Measurements from ENCODE around the gene BPGM. TPM values are rescaled to one million over a fixed set of nuclear protein-coding genes. Genes with fewer than 3 reads are reported as not detected.
"Not testable (repeated sequence)": the region's sequence is repeated elsewhere in the genome, so short reads cannot be mapped to it uniquely, and the experiment has no call there.

The BPGM gene
- total RNA-seq, 3 donors from 2014 or later (not counting 1 experiment from before 2014, with no cell fraction given) = 30.0 to 39.1 (median 31.4) TPM

DNA sequence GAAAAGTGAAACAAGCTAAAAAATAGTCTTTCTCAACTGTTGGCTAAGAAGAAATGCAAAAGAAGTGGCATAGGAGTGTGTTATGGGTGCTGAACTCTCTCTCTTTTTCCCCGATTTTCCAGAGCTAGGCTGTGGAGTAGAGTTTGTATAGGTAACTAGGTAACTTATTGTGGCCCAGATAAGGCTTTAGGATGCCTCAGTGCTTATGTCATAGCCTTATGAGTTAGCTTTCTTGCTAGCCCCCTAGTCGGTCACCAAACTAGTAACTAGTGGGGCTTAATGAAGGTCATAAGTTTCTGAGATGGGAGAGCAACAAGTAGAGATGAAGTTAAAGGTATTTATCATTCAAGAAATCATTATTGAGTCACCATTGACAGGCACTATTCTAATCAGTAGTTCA is 32.4 kb downstream of the BPGM start:
- no peak for ATAC-seq

DNA sequence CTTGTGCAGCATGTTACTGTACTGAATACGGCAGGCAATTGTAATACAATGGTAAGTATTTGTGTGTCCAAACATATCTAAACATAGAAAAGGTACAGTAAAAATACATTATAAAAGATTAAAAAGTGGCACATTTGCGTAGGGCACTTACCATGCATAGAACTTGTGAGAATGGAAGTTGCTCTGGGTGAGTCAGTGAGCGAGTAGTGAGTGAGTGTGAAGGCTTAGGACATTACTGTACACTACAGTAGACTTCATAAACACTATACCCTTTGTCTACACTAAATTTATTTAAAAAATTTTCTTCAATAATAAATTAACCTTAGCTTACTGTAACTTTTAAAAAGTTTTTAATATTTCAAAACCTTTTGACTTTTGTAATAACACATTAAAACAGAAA is 37.5 kb downstream of the BPGM start:
- Mint-ChIP-seq H3K27ac (no peak overlapping the region), H3K9me3 (no peaks in the 10 kb centered on the region), H3K4me3 (no peak overlapping the region), H3K36me3 (no peaks in the 10 kb centered on the region), H3K27me3 (ENCODE audit: low read depth in 2 of 2) (peaks cover 0 to 4% of the 10 kb centered on the region in 2 donors), H3K4me1 (no peaks in the 10 kb centered on the region)
- H3K4me3 ChIP-seq (ENCODE audit: low read length) = no peak overlapping the region
- DNase-seq (no peak), ATAC-seq (no peak)
- TF ChIP-seq, protein P1, sequence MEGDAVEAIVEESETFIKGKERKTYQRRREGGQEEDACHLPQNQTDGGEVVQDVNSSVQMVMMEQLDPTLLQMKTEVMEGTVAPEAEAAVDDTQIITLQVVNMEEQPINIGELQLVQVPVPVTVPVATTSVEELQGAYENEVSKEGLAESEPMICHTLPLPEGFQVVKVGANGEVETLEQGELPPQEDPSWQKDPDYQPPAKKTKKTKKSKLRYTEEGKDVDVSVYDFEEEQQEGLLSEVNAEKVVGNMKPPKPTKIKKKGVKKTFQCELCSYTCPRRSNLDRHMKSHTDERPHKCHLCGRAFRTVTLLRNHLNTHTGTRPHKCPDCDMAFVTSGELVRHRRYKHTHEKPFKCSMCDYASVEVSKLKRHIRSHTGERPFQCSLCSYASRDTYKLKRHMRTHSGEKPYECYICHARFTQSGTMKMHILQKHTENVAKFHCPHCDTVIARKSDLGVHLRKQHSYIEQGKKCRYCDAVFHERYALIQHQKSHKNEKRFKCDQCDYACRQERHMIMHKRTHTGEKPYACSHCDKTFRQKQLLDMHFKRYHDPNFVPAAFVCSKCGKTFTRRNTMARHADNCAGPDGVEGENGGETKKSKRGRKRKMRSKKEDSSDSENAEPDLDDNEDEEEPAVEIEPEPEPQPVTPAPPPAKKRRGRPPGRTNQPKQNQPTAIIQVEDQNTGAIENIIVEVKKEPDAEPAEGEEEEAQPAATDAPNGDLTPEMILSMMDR (IDR thresholded peaks at IDR 0.05) = no peak
- intact Hi-C loops (cut with micrococcal nuclease) = no loop called here
- peaks cover 16% of the 10 kb centered on the region for H3K36me3 ChIP-seq (ENCODE audit: control insufficient read depth, insufficient read depth, low read length)
- no peaks in the 10 kb centered on the region for H3K27me3 ChIP-seq (ENCODE audit: control insufficient read depth, insufficient read depth, low read length)
- 100% methylated on average over 1 of the region's 3 CpGs for WGBS (ENCODE audit: insufficient coverage)
- no peaks in the 10 kb centered on the region for H3K9me3 ChIP-seq (ENCODE audit: control insufficient read depth, insufficient read depth, low read length)
- no peaks in the 10 kb centered on the region for H3K4me1 ChIP-seq (ENCODE audit: control insufficient read depth, insufficient read depth, low read length)
- no peak overlapping the region for H3K27ac ChIP-seq (ENCODE audit: low read length)

More for the DNA sequence above, 32.4 kb downstream of the BPGM start:
- Histone ChIP-seq H3K9me3 (ENCODE audit: control insufficient read depth, insufficient read depth, low read length) (no peaks in the 10 kb centered on the region), H3K4me1 (ENCODE audit: control insufficient read depth, insufficient read depth, low read length) (no peaks in the 10 kb centered on the region), H3K4me3 (ENCODE audit: low read length) (no peak overlapping the region), H3K27me3 (ENCODE audit: control insufficient read depth, insufficient read depth, low read length) (no peaks in the 10 kb centered on the region), H3K27ac (ENCODE audit: low read length) (no peak overlapping the region), H3K36me3 (ENCODE audit: control insufficient read depth, insufficient read depth, low read length) (peaks cover 19% of the 10 kb centered on the region)
- no peak overlapping the region for H3K4me3 Mint-ChIP-seq
- no peak for DNase-seq
- TF ChIP-seq, protein P1 (IDR thresholded peaks at IDR 0.05) = no peak
- H3K27ac Mint-ChIP-seq = peak overlapping the region; percentile 9 to 76
- intact Hi-C loops (cut with micrococcal nuclease) = no loop called here
- 96% methylated on average over 2 of the region's 2 CpGs for WGBS (ENCODE audit: insufficient coverage)
- no peaks in the 10 kb centered on the region for H3K36me3 Mint-ChIP-seq
- H3K27me3 Mint-ChIP-seq (ENCODE audit: low read depth in 2 of 2) = no peaks in the 10 kb centered on the region
- H3K4me1 Mint-ChIP-seq = peaks cover 18 to 38% of the 10 kb centered on the region in 2 donors
- H3K9me3 Mint-ChIP-seq = no peaks in the 10 kb centered on the region

DNA sequence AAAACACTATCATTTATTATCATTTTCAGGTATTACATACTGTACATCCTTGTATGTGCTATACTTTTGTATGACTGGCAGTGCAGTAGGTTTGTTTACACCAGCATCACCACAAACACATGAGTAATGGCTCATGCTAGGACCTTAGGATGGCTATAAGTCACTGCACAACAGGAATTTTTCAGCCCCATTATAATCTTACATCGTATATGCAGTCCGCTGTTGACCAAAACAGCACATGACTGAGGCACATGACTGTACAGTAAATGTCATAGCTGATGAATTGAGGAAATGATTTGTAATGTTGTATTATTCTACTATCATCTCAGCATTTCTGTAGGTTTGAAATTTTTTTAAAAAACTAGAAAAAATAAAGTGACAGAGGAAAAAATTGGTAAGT is 38.6 kb downstream of the BPGM start:
- TF ChIP-seq, protein P1 (IDR thresholded peaks at IDR 0.05) = no peak
- Mint-ChIP-seq H3K36me3 (no peaks in the 10 kb centered on the region), H3K4me1 (no peaks in the 10 kb centered on the region), H3K27ac (no peak overlapping the region), H3K27me3 (ENCODE audit: low read depth in 2 of 2) (peaks cover 0 to 4% of the 10 kb centered on the region in 2 donors), H3K4me3 (no peak overlapping the region), H3K9me3 (no peaks in the 10 kb centered on the region)
- Histone ChIP-seq H3K4me3 (ENCODE audit: low read length) (no peak overlapping the region), H3K9me3 (ENCODE audit: control insufficient read depth, insufficient read depth, low read length) (no peaks in the 10 kb centered on the region), H3K27ac (ENCODE audit: low read length) (no peak overlapping the region), H3K4me1 (ENCODE audit: control insufficient read depth, insufficient read depth, low read length) (no peaks in the 10 kb centered on the region), H3K27me3 (ENCODE audit: control insufficient read depth, insufficient read depth, low read length) (no peaks in the 10 kb centered on the region), H3K36me3 (ENCODE audit: control insufficient read depth, insufficient read depth, low read length) (peaks cover 8% of the 10 kb centered on the region)
- DNase-seq (no peak), ATAC-seq (no peak)
- 92% methylated on average over 2 of the region's 2 CpGs for WGBS (ENCODE audit: insufficient coverage)
- intact Hi-C loops (cut with micrococcal nuclease) = no loop called here

DNA sequence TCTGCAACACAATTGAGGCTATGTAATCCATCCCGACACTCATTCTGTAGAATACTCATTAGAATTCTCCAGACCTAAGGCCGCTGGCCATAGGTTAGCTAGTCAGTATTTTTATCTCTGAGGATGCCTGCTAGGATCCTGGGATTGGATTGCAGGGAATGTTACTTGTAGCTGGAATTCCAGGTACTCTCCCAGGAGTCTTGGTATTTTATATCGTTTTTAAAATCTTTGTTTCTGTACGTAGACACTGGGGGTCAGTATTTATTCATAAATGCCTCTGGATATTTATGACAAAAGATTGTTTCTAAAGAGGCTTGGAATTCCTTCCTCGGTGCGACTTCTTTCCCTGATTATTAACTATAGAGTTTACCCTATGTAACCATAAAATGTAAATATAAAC is 40.1 kb downstream of the BPGM start:
- H3K4me1 ChIP-seq (ENCODE audit: control insufficient read depth, insufficient read depth, low read length) = no peaks in the 10 kb centered on the region
- TF ChIP-seq, protein P1 (IDR thresholded peaks at IDR 0.05) = no peak
- WGBS (ENCODE audit: insufficient coverage) = 74% methylated on average over 3 of the region's 6 CpGs
- ATAC-seq (no peak), DNase-seq (peak in 1 of 2 donors; percentile 18)
- no peak overlapping the region for H3K4me3 ChIP-seq (ENCODE audit: low read length)
- Mint-ChIP-seq H3K4me3 (no peak overlapping the region), H3K9me3 (no peaks in the 10 kb centered on the region), H3K36me3 (no peaks in the 10 kb centered on the region), H3K27me3 (ENCODE audit: low read depth in 2 of 2) (peaks cover 11 to 12% of the 10 kb centered on the region in 2 donors), H3K27ac (no peak overlapping the region), H3K4me1 (no peaks in the 10 kb centered on the region)
- H3K9me3 ChIP-seq (ENCODE audit: control insufficient read depth, insufficient read depth, low read length) = no peaks in the 10 kb centered on the region
- H3K27ac ChIP-seq (ENCODE audit: low read length) = no peak overlapping the region
- peaks cover 3% of the 10 kb centered on the region for H3K27me3 ChIP-seq (ENCODE audit: control insufficient read depth, insufficient read depth, low read length)
- H3K36me3 ChIP-seq (ENCODE audit: control insufficient read depth, insufficient read depth, low read length) = no peaks in the 10 kb centered on the region
- intact Hi-C loops (cut with micrococcal nuclease) = no loop called here

DNA sequence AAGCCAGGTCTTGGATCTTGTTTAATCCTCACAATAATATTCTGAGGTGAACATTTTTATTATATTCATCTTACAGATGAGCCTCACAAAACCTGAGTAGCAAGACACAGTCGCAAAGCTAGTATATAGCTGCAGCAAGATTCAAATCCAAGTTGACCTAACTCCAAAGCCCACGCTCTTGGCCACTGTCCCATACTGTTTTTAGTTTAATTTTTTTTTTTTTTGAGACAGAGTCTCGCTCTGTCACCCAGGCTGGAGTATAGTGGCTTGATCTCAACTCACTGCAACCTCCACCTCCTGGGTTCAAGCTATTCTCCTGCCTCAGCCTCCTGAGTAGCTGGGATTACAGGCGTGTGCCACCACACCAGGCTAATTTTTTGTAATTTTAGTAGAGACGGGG is 42.9 kb downstream of the BPGM start:
- H3K9me3 ChIP-seq (ENCODE audit: control insufficient read depth, insufficient read depth, low read length); H3K4me3 ChIP-seq (ENCODE audit: low read length); H3K4me1 Mint-ChIP-seq; H3K4me1 ChIP-seq (ENCODE audit: control insufficient read depth, insufficient read depth, low read length); H3K4me3 Mint-ChIP-seq; H3K36me3 Mint-ChIP-seq; H3K9me3 Mint-ChIP-seq; intact Hi-C loops (cut with micrococcal nuclease); H3K27ac ChIP-seq (ENCODE audit: low read length); DNase-seq; H3K36me3 ChIP-seq (ENCODE audit: control insufficient read depth, insufficient read depth, low read length); H3K27me3 ChIP-seq (ENCODE audit: control insufficient read depth, insufficient read depth, low read length); ATAC-seq; H3K27ac Mint-ChIP-seq: not testable (repeated sequence)
- WGBS (ENCODE audit: insufficient coverage) = 85% methylated on average over 5 of the region's 5 CpGs
- peaks cover 13 to 22% of the 10 kb centered on the region in 2 donors for H3K27me3 Mint-ChIP-seq (ENCODE audit: low read depth in 2 of 2)

Measured in natural killer cell (primary cell).